Limb (tissue), 2 donors: ENCODE results near the gene SLC22A12.
A peak's percentile ranks its signal among the peaks of the same experiment; 100 is the strongest.
"Not testable (repeated sequence)": the region's sequence is repeated elsewhere in the genome, so short reads cannot be mapped to it uniquely, and the experiment has no call there.

Experiments used
- DNase-seq, 2 donors: peaks; one replicate each; pipeline ENCODE4 v3.0.0-alpha.2; 2016; ENCODE audit errors: extremely low spot score in 2 of 2

SLC22A12 gene

GRCh38 chr11:64590763-64591221 is at the start of gene SLC22A12:
TSS of gene SLC22A12 (plus strand) at chr11:64591220. CDS start at chr11:64591557, 337 bp downstream.
- DNase-seq: no peak

DNA sequence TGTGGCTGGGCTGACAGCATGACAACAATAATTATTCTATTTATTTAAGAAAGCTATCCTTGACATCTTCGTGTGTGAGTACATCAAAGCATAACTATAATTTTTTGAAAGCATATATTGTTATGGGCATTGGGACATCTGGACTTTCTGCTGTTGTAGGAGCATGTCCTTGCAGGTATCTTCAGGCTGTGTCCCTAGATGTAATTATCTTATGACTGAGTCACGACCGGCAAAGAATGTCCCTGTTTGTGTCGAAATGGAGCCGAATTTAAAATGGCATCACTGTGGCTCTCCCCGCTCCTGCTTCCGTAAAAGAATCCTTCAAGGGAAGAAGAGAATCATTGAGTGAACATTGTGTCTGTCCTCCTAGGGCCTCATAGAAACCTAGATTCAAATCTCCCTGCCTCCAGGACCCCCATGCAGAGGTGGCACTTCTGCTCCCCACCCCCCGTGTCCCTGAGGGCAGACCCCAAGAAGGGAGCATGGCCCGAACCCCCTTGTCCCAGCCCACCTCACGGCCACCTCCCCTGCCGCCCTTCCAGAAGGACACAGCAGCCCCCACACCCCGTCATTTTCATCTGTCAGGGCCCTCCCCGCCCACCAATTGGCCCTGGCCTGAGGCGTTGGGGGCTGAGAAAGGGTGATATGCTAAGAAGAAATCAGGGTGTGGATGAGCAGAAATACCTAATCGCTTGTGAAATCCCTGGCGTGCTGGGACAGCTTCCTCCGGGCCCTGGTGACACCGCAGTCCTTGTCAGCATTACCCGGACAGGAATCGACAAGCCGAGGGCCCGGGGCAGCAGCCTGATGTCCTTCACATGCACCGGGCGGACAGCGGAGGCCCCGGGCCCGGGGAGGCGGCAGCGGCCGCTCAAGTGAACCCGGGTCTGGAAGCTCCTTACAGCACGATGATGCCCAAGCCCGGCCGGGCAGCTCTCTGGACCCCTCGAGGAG is 48.6 kb upstream of the SLC22A12 start:
- DNase-seq: no peak

DNA sequence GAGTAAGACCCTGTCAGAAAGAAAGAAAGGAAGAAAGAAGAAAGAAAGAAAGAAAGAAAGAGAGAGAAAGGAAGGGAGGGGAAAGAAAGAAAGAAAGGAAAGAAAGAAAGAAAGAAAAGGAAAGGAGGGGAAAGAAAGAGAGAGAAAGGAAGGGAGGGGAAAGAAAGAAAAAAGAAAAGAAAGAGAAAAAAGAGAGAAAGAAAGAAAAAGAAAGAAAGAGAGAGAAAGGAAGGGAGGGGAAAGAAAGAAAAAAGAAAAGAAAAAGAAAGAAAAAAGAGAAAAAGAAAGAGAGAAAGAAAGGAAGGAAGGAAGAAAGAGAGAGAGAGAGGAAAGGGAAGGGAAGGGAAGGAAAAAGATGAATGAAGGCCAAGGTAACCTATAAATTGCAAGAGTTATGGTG is 47.2 kb upstream of the SLC22A12 start:
- no peak for DNase-seq

- no peak for DNase-seq
Observed at GRCh38 chr11:64544616-64545296, 46.3 kb upstream of the SLC22A12 start.

DNA sequence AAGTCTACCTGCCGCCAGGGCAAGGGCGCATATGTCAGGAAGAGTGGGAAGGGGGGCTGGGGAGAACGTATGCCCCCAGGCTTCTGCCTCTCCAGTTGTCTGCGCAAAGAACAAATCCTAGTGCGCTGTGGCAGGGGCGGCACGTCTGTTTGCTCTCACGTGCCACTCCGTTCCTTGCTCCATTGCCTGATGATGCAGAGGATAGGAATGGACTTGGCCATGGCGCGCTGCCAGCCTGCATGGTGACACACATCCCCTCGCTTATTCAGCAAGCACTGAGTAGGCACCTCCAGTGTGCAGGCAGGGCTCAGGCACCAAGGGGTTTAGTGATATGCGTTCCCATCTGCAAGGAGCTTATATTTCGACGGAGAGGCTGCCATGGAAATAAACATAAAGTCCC is 45.4 kb upstream of the SLC22A12 start:
- DNase-seq: no peak

GRCh38 chr11:64546176-64546575 is 44.8 kb upstream of the SLC22A12 start:
- no peak for DNase-seq

- DNase-seq: no peak
Observed at GRCh38 chr11:64546600-64546999, 44.4 kb upstream of the SLC22A12 start.

DNA sequence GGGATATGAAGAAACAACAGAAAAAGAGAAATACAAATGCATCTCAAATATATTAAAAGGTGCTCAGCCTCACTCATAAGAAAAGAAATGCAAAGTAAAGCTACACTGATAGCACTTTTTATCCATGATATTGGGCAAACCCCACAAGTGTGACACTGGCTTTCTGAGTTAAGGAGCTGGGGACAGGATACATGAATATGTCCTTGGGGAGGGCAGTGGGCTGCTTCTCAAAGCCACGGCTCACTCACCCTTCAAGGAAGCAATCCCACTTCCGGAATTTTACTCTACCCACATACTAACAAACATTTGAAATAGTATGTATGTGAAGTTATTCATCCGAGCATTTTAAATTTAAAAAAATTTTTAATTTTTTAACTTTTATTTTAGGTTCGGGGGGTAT is 41.1 kb upstream of the SLC22A12 start:
- DNase-seq: no peak

DNA sequence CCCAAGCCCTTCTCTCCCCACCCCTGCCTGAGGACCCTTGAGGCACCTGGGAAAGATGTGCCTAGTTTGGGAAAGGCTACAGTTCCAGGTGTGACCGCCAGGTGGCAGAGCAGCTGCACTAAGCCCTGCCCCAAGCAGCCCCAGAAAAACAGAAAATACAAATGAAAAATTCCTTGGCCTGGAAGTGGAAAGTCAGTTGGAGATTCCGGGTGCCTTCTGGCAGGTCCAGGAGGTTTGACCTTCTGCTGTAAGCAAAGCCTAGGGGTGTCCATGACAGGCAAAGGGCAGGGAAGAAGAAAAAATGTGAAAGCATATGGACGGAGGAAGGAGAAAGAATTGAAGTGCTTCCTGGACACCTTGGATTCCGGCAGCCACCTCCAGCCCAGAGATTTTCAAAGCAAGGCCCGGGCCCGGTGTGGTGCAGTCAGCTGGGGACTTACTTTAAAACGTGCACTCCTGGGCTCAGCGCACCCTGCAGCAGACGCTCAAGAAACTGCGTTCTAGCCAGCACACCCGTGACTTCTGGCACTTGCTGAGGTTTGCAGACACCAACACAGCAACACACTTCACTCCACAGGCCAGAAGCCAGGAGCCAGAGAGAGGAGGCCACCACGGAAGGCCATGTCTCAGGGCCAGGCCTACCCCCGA is 37.3 kb upstream of the SLC22A12 start:
- peak; percentile 67 to 80 for DNase-seq

- no peak for DNase-seq
Observed at GRCh38 chr11:64556044-64556720, 34.8 kb upstream of the SLC22A12 start.

GRCh38 chr11:64556721-64557250 is 34.2 kb upstream of the SLC22A12 start:
- no peak for DNase-seq

DNA sequence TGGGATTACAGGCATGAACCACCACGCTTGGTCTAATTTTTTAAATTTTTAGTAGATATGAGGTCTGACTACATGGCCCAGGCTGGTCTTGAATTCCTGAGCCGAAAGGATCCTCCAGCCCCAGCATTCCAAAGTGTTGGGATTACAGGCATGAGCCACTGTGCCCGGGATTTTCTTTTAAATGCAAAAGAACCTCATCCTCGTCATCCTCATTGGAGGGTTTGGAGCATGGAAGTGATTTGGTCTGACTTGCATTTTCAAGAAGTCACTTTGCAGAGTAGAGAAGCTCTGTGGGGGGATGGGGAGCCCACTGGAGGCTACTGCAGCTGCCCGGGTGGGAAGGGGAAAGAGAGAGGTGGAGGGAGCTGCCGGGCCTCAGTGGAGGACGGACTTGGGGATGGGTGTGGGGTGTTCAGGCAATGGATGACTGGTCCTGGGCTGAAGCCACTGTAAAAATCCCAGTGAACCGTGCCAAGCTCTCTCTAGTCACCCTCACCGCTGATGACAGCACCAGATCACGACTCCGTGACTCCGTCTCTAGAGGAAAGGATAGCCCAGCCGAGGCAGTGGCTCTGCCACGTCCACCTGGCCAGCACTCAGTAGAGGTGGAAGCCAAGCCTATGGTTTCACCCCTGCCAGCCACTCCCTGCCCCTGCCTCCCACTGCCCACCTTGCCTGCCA is 32.8 kb upstream of the SLC22A12 start:
- DNase-seq: no peak

DNA sequence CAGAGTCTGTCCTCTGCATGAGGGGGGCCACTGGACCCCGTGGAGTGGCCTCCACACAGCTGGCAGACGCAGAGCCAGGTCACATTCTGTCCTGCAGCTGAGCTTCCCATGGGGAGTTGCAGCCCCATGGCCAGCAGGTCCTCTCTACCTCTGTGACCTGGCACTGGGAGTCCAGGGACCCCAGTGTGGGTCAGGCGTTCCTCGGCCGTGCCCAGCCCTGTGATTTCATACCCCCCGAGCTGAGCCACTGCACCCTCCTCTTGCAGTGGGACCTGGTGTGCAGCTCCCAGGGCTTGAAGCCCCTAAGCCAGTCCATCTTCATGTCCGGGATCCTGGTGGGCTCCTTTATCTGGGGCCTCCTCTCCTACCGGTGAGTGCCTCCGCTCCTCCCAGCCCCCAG is 32.2 kb upstream of the SLC22A12 start:
- DNase-seq: no peak

GRCh38 chr11:64559351-64560138 is 31.5 kb upstream of the SLC22A12 start:
- DNase-seq: peak in 1 of 2 donors; percentile 9

- DNase-seq: no peak
Observed at GRCh38 chr11:64560139-64560771, 30.8 kb upstream of the SLC22A12 start.

GRCh38 chr11:64560941-64561340 is 30.1 kb upstream of the SLC22A12 start:
- DNase-seq: no peak

DNA sequence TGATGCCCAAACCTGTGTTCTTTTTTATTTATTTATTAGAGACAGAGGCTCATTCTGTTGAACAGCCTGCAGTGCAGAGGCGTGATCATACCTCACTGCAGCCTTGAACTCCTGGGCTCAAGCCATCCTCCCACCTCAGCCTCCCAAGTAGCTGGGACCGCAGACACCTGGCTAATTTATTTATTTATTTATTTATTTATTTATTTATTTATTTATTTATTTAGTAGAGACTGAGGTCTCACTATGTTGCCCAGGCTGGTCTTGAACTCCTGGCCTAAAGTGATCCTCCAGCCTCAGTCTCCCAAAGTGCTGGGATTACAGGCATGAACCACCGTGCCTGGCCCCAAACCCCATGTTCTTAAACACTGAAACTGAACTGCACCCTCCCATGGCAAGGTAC is 29.6 kb upstream of the SLC22A12 start:
- DNase-seq: not testable (repeated sequence)

GRCh38 chr11:64561984-64562722 is 28.9 kb upstream of the SLC22A12 start:
- no peak for DNase-seq
